HG02870 (cell line): Measurements from ENCODE around the gene STX16.
"Not testable (repeated sequence)": the region's sequence is repeated elsewhere in the genome, so short reads cannot be mapped to it uniquely, and the experiment has no call there.

Experiments
- ATAC-seq: cut with Tn5 transposase; IDR thresholded peaks from one replicate; pipeline ENCODE4 v1.9.1; 2021; ENCODE audit warnings: mild to moderate bottlenecking, moderate library complexity; ENCODE audit not compliant: unreplicated experiment

Gene STX16

DNA sequence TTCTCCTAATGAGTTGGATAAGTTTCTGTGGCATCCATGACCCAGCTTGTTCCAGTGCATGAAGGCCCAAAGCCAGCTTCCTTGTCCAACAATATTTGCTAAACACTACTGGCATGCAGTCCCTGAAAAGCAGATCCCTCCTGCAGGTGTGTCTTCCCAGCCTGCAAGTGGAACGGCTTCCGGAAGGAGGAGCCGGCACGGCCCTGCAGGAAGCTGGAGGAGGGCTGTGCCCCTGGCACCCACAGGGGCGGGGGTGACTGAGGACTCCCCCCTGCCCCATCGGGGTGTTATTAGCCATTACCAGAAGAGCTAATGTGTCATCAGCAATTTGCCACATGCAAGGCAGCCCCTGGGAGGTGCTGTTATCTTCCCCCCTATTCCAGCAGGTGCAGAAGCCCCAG, 68.9 kb downstream of the STX16 start:
- no peak for ATAC-seq

DNA sequence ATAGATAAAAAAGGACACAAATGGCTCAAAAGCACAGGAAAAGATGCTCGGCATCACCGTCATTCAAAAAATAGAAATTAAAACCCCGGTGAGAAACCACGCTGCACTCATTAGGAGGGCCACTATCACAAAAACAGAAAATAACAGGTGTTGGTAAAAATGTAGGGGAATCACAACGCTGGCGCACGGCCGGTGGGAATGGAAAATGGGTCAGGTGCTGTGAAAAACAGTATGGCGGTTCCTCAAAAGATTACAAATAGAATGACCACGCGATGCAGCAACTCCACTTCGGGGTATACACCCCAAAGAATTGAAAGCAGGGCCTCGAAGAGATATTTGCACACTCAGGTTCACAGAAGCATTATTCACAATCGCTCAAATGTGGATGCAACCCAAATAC, 69.8 kb downstream of the STX16 start:
- no peak for ATAC-seq

DNA sequence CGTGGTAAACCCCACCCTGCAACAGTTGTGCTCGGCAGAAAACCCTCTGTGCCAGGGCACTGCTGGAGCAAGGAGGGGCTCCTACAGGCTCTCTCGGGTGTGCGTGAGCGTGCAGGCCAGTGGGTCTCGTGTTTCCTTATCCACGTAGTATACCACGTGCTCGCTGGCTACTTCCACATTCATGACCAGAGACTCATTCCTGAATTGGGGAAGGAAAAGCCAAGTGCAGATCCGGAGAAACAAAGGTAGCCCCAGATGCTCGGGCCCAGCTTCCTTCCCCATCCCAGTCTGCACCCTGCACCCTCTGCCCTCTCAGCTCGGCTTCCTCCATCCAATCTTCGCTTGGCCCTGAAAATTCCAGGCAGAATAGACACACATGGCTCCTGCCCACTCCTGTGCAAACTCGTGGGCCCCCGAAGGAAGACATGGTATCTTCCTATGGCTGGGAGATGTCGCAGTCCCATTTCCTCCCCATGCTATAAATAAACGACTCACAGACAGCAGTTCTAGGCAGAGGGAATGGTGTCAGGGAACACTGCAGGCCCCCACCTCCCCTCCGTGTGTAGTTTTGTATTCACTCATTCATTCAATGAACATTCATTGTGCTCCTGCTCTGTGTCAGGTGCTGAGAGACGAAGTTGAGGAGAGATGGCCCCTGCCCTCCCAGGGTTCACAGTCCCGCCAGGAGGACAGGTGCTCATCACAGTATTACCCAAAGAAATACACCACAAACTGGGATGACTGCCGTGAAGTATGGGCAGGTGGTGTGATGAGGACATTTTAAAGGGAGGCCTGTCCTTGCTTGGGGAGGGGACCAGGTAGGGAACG, 71.1 kb downstream of the STX16 start:
- no peak for ATAC-seq

DNA sequence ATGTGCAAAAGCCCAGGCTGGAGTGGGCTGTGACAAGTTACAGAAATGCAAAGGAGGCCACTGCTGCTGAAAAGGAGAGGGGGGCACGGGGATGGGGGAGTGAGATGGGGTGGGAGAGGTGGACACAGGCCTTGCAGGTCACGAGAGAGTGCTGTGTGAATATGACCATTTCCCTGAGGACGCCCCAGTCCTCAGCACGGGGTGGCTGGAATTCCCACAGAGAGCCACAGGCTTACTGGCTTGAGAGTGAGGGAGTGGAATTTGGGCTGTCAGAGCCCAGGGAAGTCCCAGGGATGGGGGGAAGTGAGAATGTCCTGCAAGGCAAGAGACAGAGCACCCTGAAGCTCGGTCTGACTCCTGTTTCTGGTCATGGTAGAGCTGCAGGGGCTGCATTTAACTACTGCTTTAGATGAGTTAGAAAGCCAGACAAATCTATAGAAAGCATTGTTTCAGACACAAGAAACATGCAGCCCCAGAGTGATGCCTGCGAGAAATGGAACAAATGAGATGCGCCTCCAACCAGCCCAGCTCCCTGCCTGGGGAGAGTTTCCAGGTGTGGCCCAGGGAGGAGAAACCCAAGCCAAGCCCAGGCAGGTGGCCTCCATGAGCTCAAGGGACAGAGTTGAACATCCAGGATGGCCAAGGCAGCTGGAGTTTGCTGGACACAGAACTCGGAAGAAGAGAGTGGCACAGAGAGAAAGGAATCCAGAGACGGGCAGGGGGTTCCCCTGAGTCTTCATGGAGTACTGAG, 72.0 kb downstream of the STX16 start:
- no peak for ATAC-seq

DNA sequence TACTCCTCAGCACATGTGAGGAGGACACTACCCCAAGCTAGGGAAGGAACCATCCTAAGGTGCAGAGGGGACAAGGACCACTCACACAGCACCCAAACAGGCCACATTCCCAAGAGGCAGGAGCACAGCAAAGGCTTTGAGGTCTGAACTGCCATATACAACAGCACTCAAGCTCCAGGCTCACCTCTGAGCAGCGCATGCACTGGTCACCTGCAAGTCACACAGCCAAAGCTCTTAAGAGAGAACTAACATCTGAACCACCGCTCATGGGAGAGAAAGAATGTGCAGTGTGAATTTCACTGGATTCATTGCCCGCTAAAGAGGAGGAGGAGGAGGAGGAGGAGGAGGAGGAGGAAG, 72.5 kb downstream of the STX16 start:
- ATAC-seq, result no peak

DNA sequence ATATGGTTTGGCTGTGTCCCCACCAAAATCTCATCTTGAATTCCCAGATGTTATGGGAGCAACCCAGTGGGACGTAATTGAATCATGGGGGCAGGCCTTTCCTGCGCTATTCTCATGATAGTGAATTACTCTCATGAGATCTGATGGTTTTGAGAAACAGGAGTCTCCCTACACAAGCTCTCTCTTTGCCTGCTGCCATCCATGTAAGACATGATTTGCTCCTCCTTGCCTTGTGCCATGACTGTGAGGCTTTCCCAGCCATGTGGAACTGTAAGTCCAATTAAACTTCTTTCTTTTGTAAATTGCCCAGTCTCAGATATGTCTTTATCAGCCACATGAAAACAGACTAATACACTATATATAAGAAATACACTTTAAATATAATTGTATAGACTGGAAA, 75.1 kb downstream of the STX16 start:
- ATAC-seq, result not testable (repeated sequence)
